Activated CD4-positive, alpha-beta memory T cell treated with anti-CD3 and anti-CD28 coated beads for 36 hours (primary cell): ENCODE data around the gene CACNA1D. TPM values are rescaled to one million over a fixed set of nuclear protein-coding genes. Genes with fewer than 3 reads are reported as not detected.

Experiments used
- CTCF ChIA-PET: fragments of 350-600 bp; sonication (Branson Sonifier 250); formaldehyde crosslinking; loops from one replicate; lab custom pipeline; 2021; ENCODE audit warnings: antibody characterized with exemption, inconsistent platforms; lab: Charles Lee
- POLR2A ChIA-PET: fragments of 350-600 bp; sonication (Branson Sonifier 250); formaldehyde crosslinking; loops from one replicate; lab custom pipeline; 2021; ENCODE audit warnings: antibody characterized with exemption; lab: Charles Lee
- DNase-seq: peaks from one replicate; pipeline ENCODE4 v3.0.0-alpha.2; 2020
- H3K27ac Mint-ChIP-seq: one replicate; pipeline ENCODE4 v1.8.0; 2021; ENCODE audit warnings: mixed read lengths
- H3K27me3 Mint-ChIP-seq: one replicate; pipeline ENCODE4 v1.8.0; 2021; ENCODE audit warnings: mixed read lengths
- H3K36me3 Mint-ChIP-seq: one replicate; pipeline ENCODE4 v1.8.0; 2021; ENCODE audit warnings: mixed read lengths
- H3K4me1 Mint-ChIP-seq: one replicate; pipeline ENCODE4 v1.8.0; 2021; ENCODE audit warnings: low read depth, mixed read lengths
- H3K4me3 Mint-ChIP-seq: one replicate; pipeline ENCODE4 v1.8.0; 2021; ENCODE audit warnings: mild to moderate bottlenecking, mixed read lengths
- H3K9me3 Mint-ChIP-seq: one replicate; pipeline ENCODE4 v1.8.0; 2021; ENCODE audit warnings: mixed read lengths
- intact Hi-C: fragments of 100-400 bp; cut with micrococcal nuclease; formaldehyde crosslinking; loops from one replicate; pipeline ENCODE4 v1.15.1; 2023
- total RNA-seq, 2 experiments: library from RNA; stranded (reverse); gene quantifications; one replicate each; pipeline ENCODE4 v1.2.3, GENCODE V29; 2021

The CACNA1D gene
- total RNA-seq, 2 experiments from 2014 or later, result 0.24 to 0.53 TPM

DNA sequence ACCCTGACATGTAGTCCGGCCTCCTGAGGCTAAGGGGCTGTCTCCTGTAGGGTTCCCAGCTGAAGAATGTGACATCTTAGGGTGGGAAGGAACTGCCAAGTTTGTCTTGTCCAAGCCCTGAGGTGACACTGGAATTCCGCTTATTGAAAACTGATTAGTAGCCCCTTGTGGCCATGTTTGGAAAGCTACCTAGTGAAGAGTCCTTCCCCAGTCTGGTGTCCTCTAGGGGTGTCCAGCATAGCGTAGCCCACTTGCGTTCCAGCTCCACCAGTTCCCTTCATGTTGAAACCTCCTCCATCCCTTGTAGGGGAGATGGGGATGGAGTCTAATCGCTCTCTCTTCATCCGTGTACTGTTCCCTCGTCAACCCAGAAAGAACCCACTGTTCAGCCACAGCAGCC lies 272.3 kb downstream of the CACNA1D start:
- H3K4me3 Mint-ChIP-seq, result no peak overlapping the region
- ChIA-PET CTCF (interaction anchor here (0.6 kb wide), 1 partner anchor 15 kb away, joined by 3 read pairs; no protein-coding TSS in a partner anchor), POLR2A (no interaction called here)
- no peaks in the 10 kb centered on the region for H3K9me3 Mint-ChIP-seq
- intact Hi-C loops, result no loop called here
- no peak overlapping the region for H3K27ac Mint-ChIP-seq
- H3K36me3 Mint-ChIP-seq, result no peaks in the 10 kb centered on the region
- no peaks in the 10 kb centered on the region for H3K4me1 Mint-ChIP-seq
- no peak for DNase-seq
- peaks cover 8% of the 10 kb centered on the region for H3K27me3 Mint-ChIP-seq

DNA sequence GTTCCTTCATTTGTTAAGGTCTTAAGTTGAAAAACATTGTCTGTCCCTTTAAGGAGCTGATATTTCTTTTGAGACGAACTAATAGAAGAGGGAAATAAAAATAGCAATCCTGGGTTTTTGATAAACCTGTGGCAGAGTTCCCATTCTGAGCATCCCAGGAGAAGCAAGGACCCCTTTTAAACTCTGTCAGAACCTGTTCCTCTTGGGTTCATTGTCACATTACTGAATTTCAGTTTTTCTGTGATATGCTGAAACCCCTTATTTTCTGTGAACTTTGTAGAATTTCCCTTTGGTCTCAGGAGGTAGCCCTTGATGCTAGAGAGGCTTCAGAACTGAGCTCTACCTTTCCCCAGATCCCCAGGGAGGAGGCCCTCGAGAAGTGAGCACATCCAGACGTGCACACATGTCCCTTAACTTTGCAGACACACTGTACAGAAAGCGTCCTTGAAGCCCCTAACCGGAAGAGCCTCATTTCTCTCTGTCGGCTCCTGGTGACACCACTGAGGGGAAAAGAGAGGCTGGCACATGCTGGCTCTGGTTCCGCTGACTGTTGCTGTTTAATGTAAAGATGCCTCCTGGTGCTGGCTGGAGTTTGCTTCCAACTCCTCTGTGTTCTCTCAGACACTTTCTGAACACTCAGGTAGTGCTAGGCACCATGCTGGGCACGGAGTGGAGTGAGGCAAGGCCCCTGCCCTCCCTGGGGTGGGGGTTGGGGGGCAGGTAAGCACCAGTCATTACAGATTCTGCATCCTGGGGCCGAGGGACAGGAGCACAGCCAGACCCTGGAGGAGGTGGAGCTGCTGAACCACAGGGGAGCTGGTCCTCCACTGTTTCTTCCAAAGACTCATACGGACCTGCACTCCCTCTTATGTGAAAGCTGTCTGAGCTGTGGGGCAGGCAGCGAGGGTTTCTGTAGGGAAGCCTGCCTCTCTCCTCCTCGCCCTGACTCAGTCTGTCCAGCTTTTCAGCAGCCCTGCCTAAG lies 274.4 kb downstream of the CACNA1D start:
- H3K27me3 Mint-ChIP-seq, result peaks cover 8% of the 10 kb centered on the region
- no peaks in the 10 kb centered on the region for H3K36me3 Mint-ChIP-seq
- intact Hi-C loops, result no loop called here
- ChIA-PET POLR2A (no interaction called here), CTCF (no interaction called here)
- H3K4me3 Mint-ChIP-seq, result no peak overlapping the region
- H3K9me3 Mint-ChIP-seq, result no peaks in the 10 kb centered on the region
- no peaks in the 10 kb centered on the region for H3K4me1 Mint-ChIP-seq
- H3K27ac Mint-ChIP-seq, result no peak overlapping the region
- no peak for DNase-seq

DNA sequence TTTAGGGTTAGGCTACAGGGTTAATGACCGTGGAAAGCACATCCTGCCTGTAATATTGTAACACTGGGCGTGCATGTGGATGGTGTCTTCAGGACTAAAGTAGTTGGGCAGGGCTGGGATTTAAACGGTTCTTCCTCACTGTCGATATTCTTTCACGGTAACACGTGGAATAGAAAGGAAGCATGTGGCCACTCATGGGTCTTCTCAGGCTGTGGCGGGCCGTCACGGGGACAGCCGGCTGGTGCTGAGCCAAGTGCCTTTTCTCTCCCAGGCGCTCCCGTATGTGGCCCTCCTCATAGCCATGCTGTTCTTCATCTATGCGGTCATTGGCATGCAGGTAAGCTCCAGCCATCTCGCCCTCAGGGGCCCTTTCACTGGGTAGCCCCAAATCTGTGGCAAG lies 278.2 kb downstream of the CACNA1D start:
- no peaks in the 10 kb centered on the region for H3K4me1 Mint-ChIP-seq
- H3K27ac Mint-ChIP-seq, result no peak overlapping the region
- ChIA-PET CTCF (no interaction called here), POLR2A (no interaction called here)
- H3K27me3 Mint-ChIP-seq, result peaks cover 8% of the 10 kb centered on the region
- DNase-seq, result no peak
- intact Hi-C loops, result no loop called here
- H3K4me3 Mint-ChIP-seq, result no peak overlapping the region
- H3K9me3 Mint-ChIP-seq, result no peaks in the 10 kb centered on the region
- H3K36me3 Mint-ChIP-seq, result no peaks in the 10 kb centered on the region

- H3K27me3 Mint-ChIP-seq, result peaks cover 8% of the 10 kb centered on the region
- H3K4me3 Mint-ChIP-seq, result no peak overlapping the region
- no peaks in the 10 kb centered on the region for H3K9me3 Mint-ChIP-seq
- POLR2A ChIA-PET, result no interaction called here
- intact Hi-C loops, result no loop called here
- CTCF ChIA-PET, result no interaction called here
- H3K36me3 Mint-ChIP-seq, result no peaks in the 10 kb centered on the region
- H3K4me1 Mint-ChIP-seq, result no peaks in the 10 kb centered on the region
- H3K27ac Mint-ChIP-seq, result no peak overlapping the region
- no peak for DNase-seq
Measured at GRCh38 chr3:53773021-53773436, 278.6 kb downstream of the CACNA1D start.

- H3K27me3 Mint-ChIP-seq, result peaks cover 8% of the 10 kb centered on the region
- no peaks in the 10 kb centered on the region for H3K36me3 Mint-ChIP-seq
- no peaks in the 10 kb centered on the region for H3K4me1 Mint-ChIP-seq
- POLR2A ChIA-PET, result no interaction called here
- H3K9me3 Mint-ChIP-seq, result no peaks in the 10 kb centered on the region
- CTCF ChIA-PET, result no interaction called here
- intact Hi-C loops, result no loop called here
- no peak for DNase-seq
- H3K27ac Mint-ChIP-seq, result no peak overlapping the region
- H3K4me3 Mint-ChIP-seq, result no peak overlapping the region
Measured at GRCh38 chr3:53773611-53774368, 279.4 kb downstream of the CACNA1D start.

GRCh38 chr3:53774414-53774813 lies 280.0 kb downstream of the CACNA1D start:
- no peak for DNase-seq
- Mint-ChIP-seq H3K9me3 (no peaks in the 10 kb centered on the region), H3K27ac (no peak overlapping the region), H3K4me1 (no peaks in the 10 kb centered on the region), H3K36me3 (no peaks in the 10 kb centered on the region), H3K27me3 (peaks cover 8% of the 10 kb centered on the region), H3K4me3 (no peak overlapping the region)
- ChIA-PET CTCF (no interaction called here), POLR2A (no interaction called here)
- intact Hi-C loops, result no loop called here

GRCh38 chr3:53775018-53775417 lies 280.6 kb downstream of the CACNA1D start:
- no peak for DNase-seq
- ChIA-PET POLR2A (no interaction called here), CTCF (no interaction called here)
- H3K4me3 Mint-ChIP-seq, result no peak overlapping the region
- H3K9me3 Mint-ChIP-seq, result no peaks in the 10 kb centered on the region
- no peaks in the 10 kb centered on the region for H3K36me3 Mint-ChIP-seq
- H3K27me3 Mint-ChIP-seq, result peaks cover 6% of the 10 kb centered on the region
- intact Hi-C loops, result no loop called here
- H3K27ac Mint-ChIP-seq, result no peak overlapping the region
- H3K4me1 Mint-ChIP-seq, result no peaks in the 10 kb centered on the region

DNA sequence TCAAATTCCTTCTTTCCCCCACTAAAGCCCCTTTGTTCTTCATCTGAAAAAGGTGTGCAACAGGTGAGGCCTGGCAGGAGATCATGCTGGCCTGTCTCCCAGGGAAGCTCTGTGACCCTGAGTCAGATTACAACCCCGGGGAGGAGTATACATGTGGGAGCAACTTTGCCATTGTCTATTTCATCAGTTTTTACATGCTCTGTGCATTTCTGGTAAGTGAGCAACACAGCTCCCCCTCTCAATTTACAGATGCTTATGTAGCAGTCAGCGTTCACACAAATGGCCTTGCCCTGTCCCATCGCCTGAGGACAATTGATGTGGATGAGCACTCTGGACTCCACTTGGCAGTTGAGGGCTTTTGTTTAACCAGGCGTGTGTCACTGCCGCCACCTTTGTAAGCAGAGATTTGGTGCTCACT lies 281.4 kb downstream of the CACNA1D start:
- Mint-ChIP-seq H3K27me3 (no peaks in the 10 kb centered on the region), H3K36me3 (no peaks in the 10 kb centered on the region), H3K9me3 (no peaks in the 10 kb centered on the region), H3K4me3 (no peak overlapping the region), H3K27ac (no peak overlapping the region), H3K4me1 (no peaks in the 10 kb centered on the region)
- ChIA-PET POLR2A (no interaction called here), CTCF (no interaction called here)
- intact Hi-C loops, result no loop called here
- no peak for DNase-seq

- intact Hi-C loops, result no loop called here
- CTCF ChIA-PET, result no interaction called here
Measured at GRCh38 chr3:53776494-53777101, 282.2 kb downstream of the CACNA1D start.

DNA sequence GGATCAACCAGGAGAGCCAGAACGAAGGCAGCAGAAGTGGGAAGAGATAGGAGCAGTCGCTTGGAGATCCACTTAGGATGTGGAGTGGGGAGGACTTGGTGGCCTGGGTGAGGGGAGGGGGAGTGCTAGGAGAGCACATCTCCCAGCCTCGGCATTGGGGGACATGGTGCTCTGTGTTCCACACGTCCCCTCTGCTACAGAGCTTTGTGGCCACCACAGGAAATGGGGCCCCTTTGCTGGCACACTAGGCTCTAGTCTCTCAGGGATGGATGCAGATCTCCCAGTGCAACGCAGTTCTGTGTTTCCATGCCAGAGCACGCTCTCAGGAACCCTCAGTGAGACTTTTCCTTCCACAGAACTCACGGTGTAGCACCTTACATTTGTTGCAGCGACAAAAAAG lies 283.1 kb downstream of the CACNA1D start:
- H3K4me3 Mint-ChIP-seq, result no peak overlapping the region
- CTCF ChIA-PET, result no interaction called here
- POLR2A ChIA-PET, result no interaction called here

More at GRCh38 chr3:53776494-53777101, 282.2 kb downstream of the CACNA1D start:
- no peak for DNase-seq
- Mint-ChIP-seq H3K27ac (no peak overlapping the region), H3K9me3 (no peaks in the 10 kb centered on the region), H3K36me3 (no peaks in the 10 kb centered on the region), H3K27me3 (no peaks in the 10 kb centered on the region), H3K4me1 (no peaks in the 10 kb centered on the region), H3K4me3 (no peak overlapping the region)
- POLR2A ChIA-PET, result no interaction called here

GRCh38 chr3:53778153-53778552 lies 283.7 kb downstream of the CACNA1D start:
- H3K9me3 Mint-ChIP-seq, result no peaks in the 10 kb centered on the region
- POLR2A ChIA-PET, result no interaction called here
- no peak overlapping the region for H3K27ac Mint-ChIP-seq
- no peaks in the 10 kb centered on the region for H3K4me1 Mint-ChIP-seq
- DNase-seq, result no peak
- intact Hi-C loops, result no loop called here
- CTCF ChIA-PET, result no interaction called here
- H3K36me3 Mint-ChIP-seq, result no peaks in the 10 kb centered on the region
- no peak overlapping the region for H3K4me3 Mint-ChIP-seq
- H3K27me3 Mint-ChIP-seq, result no peaks in the 10 kb centered on the region

More for the DNA sequence above, 283.1 kb downstream of the CACNA1D start:
- Mint-ChIP-seq H3K27ac (no peak overlapping the region), H3K4me1 (no peaks in the 10 kb centered on the region), H3K27me3 (no peaks in the 10 kb centered on the region), H3K9me3 (no peaks in the 10 kb centered on the region), H3K36me3 (no peaks in the 10 kb centered on the region)
- DNase-seq, result no peak
- intact Hi-C loops, result no loop called here

GRCh38 chr3:53780171-53780570 lies 285.8 kb downstream of the CACNA1D start:
- no peak for DNase-seq
- no peak overlapping the region for H3K4me3 Mint-ChIP-seq
- H3K4me1 Mint-ChIP-seq, result no peaks in the 10 kb centered on the region
- H3K27ac Mint-ChIP-seq, result no peak overlapping the region
- no peaks in the 10 kb centered on the region for H3K27me3 Mint-ChIP-seq
- H3K36me3 Mint-ChIP-seq, result no peaks in the 10 kb centered on the region
- ChIA-PET CTCF (no interaction called here), POLR2A (no interaction called here)
- intact Hi-C loops, result no loop called here
- no peaks in the 10 kb centered on the region for H3K9me3 Mint-ChIP-seq
